DOHH2 (cell line): Measurements from ENCODE around the gene NME7.

Experiments
- EZH2phosphoT487 ChIP-seq: fragments of 200-600 bp; sonication (generic); IDR thresholded peaks from 2 replicates; pipeline ENCODE4 v1.6.1; 2017; ENCODE audit warnings: borderline replicate concordance, mild to moderate bottlenecking, antibody characterized with exemption, low read length, moderate library complexity, mixed read lengths
- TF ChIP-seq, protein P1 (sequence below): fragments of 200-600 bp; sonication (generic); IDR thresholded peaks from one replicate; pipeline ENCODE4 v1.5.1; 2014; ENCODE audit warnings: antibody characterized with exemption, mild to moderate bottlenecking, low read depth, low read length; ENCODE audit not compliant: poor library complexity, severe bottlenecking

DNA sequence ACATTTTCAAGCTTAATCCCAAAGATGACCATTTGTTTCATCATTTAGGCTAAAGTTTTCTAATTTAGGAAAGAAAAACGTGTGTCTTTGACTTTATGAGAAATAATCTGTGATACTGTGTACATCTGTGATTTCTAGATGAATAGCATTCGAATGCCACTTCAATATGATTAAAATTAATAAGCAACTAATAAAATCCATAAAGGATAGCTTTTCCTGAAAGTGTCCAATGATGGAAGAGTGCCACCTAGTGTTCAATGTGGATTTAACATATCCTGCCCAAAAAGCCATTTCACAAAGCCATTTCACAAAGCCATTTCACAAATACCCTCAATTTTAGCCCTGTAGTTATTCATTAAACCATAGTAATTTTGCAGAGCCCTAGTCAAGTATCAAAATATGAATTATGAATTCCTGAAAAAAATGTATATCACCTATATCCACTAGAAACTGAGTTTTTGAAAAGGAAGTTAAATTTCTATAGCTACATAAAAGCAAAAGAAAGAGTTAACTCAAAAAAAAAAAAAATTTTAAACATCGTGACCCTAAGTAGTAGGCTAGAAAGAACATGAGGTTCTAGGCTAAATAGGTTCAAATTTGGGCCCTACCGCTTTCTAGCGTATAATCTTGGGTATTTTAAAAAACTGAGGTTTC, 19.1 kb downstream of the NME7 start:
- TF ChIP-seq, protein P1, sequence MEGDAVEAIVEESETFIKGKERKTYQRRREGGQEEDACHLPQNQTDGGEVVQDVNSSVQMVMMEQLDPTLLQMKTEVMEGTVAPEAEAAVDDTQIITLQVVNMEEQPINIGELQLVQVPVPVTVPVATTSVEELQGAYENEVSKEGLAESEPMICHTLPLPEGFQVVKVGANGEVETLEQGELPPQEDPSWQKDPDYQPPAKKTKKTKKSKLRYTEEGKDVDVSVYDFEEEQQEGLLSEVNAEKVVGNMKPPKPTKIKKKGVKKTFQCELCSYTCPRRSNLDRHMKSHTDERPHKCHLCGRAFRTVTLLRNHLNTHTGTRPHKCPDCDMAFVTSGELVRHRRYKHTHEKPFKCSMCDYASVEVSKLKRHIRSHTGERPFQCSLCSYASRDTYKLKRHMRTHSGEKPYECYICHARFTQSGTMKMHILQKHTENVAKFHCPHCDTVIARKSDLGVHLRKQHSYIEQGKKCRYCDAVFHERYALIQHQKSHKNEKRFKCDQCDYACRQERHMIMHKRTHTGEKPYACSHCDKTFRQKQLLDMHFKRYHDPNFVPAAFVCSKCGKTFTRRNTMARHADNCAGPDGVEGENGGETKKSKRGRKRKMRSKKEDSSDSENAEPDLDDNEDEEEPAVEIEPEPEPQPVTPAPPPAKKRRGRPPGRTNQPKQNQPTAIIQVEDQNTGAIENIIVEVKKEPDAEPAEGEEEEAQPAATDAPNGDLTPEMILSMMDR = peak; percentile 78
- no peak for TF ChIP-seq EZH2phosphoT487
